ENCODE results near the gene CUEDC1.

GRCh38 chr17:57868007-57868909 lies 87.0 kb downstream of the CUEDC1 start:
- TF ChIP-seq CTCF (IDR thresholded peaks at IDR 0.05; ENCODE audit: poor library complexity) (peak; percentile 48), EZH2 (IDR thresholded peaks at IDR 0.05; ENCODE audit: borderline replicate concordance) (no peak), EZH2phosphoT487 (IDR thresholded peaks at IDR 0.05; ENCODE audit: low read depth, severe bottlenecking, unreplicated experiment) (no peak)

Measured in hepatocyte (in vitro differentiated cells).